GM21515 (cell line): Measurements from ENCODE around the gene BORCS5.
A peak's percentile ranks its signal among the peaks of the same experiment; 100 is the strongest.
"Not testable (repeated sequence)": the region's sequence is repeated elsewhere in the genome, so short reads cannot be mapped to it uniquely, and the experiment has no call there.

Experiments used
- ATAC-seq: cut with Tn5 transposase; IDR thresholded peaks from one replicate; pipeline ENCODE4 v1.9.1; 2021; ENCODE audit not compliant: unreplicated experiment

The BORCS5 gene

DNA sequence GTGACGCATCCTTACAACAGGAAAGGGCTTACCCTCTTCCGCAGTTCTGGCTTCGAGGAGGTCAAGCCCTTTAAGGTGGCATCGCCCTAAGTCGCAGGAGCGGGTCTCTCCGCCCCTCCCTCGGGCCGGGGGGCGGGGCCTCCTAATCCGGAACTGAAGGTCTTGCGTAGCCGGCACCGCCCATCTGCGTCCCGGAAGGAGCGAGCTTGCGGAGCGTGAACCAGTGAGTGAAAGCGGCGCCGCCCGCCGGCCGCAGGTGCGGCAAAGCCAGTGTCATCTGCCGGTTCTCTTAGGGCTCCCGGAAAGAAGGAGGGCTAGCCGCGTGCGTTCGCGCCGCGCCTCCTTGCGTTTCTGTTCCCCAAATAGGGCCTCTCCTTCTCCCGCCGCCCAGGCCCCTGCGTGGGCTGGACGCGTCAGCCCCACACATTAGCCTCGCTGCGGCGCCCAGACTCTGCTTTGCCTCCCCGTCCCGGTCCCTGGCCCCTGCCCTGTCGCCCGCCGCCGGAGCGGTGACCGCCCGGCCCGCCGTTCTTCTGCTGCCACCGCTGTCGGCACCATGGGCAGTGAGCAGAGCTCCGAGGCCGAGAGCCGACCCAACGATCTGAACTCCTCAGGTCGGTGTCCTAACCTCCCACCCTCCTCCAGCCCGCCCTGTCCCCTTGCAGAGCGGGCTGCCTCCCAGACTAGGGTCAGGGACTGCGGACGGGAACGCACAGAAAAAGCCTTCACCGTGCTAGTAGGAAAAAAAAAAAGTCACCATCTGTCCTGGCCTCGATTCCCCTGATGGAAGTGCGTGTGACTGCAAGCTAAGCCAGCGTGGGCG, at the start of gene BORCS5:
Gene BORCS5 (plus strand): TSS at position 183 of the 823 bp plus-strand sequence. CDS start 374 bp downstream, at position 557.
- ATAC-seq: peak; percentile 87

- ATAC-seq: not testable (repeated sequence)
These were observed 46.2 kb upstream of the BORCS5 start for GRCh38 chr12:12310695-12311094.

DNA sequence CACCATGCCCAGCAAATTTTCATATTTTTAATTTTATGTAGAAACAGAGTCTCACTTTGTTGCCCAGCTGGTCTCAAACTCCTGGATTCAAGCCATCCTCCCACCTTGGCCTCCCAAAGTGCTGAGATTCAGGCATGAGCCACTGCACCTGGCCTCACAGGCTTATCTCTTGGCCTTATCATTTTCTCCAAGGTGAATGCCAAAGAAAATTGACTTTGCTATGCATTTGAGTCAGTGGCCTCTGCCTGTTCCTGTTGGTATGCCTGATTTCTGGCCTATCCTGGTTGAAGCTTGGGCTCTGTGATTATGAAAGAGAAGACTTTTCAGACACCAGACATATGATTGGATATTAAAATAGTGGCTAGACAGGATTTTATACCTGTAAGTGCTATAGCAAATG, 41.0 kb upstream of the BORCS5 start:
- no peak for ATAC-seq

DNA sequence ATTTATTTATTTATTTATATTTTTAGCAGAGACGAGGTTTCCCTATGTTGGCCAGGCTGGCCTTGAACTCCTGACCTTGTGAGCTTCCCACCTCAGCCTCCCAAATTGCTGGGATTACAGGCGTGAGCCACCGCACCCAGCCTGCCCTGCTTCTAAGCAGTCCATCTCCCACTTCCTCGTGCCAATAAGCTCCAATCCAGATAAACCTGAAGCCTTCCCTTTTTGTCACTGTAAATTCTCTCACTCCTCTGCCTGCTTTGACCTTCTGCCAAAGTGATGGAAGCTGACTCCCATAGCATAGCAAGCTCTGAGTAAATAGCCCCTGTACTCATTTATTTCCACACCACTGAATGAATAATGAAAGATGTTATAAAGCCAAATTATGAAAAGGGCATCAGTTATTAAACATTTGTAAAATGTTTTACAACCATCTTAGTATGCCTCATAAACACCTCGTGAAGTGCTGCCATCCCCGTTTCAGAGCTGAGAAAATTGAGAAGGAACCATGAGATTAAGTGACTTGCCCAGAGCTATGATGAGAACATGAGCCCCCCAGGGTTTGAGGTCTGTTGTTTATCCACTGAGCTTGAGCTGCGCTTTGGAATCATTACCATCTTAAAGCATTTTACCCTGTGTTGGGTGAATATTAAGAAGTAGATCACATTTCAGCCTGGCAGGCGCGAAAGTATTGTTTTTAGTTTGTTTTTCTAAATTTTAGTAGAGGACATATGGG, 37.3 kb upstream of the BORCS5 start:
- no peak for ATAC-seq

DNA sequence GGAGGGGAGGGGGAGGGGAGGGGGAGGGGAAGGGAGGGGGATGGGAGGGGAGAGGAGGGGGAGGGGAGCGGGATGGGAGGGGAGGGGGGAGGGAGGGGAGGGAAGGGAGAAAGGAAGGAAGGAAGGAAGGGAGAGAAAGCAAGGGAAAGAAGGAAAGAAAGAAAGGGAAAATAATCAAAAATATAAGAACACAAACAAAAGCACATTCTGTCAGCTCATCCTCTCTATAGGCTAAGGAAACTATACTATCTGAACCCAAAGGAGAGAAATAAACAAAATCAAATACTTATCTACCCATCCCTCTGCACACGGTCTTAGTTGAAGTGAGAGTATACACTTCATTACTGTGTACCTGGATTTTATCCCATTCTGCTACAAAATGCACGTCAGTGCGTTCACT, 33.8 kb upstream of the BORCS5 start:
- no peak for ATAC-seq

GRCh38 chr12:12323591-12323990, 33.3 kb upstream of the BORCS5 start:
- no peak for ATAC-seq

GRCh38 chr12:12326262-12326661, 30.6 kb upstream of the BORCS5 start:
- ATAC-seq: no peak

GRCh38 chr12:12327802-12328201, 29.1 kb upstream of the BORCS5 start:
- ATAC-seq: no peak

- ATAC-seq: no peak
These were observed 25.6 kb upstream of the BORCS5 start for GRCh38 chr12:12331244-12331771.

GRCh38 chr12:12331896-12332295, 25.0 kb upstream of the BORCS5 start:
- ATAC-seq: no peak

- no peak for ATAC-seq
These were observed 23.2 kb upstream of the BORCS5 start for GRCh38 chr12:12333407-12334366.

GRCh38 chr12:12334367-12335040, 22.4 kb upstream of the BORCS5 start:
- ATAC-seq: peak; percentile 66

- no peak for ATAC-seq
These were observed 20.8 kb upstream of the BORCS5 start for GRCh38 chr12:12336049-12336411.

DNA sequence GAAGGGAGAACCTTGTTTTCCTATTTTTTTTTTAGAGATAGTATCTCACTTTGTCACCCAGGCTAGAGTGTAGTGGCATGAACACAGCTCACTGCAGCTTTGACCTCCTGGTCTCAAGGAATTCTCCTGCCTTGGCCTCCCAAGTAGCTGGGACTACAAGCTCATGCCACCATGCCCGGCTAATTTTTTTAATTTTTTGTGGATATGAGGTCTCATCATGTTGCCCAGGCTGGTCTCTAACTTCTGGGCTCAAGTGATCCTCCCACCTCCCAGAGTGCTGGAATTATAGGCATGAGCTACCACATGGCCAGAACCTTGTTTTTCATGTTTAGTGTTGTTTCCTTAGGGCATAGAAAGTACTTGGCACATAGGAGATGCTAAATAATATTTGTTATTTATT, 20.4 kb upstream of the BORCS5 start:
- ATAC-seq: no peak

GRCh38 chr12:12338527-12339168, 18.2 kb upstream of the BORCS5 start:
- ATAC-seq: no peak

GRCh38 chr12:12349711-12350665, 6.9 kb upstream of the BORCS5 start, which contains the start of gene MANSC1:
Gene MANSC1, minus strand, starts transcription at chr12:12350242. Its CDS starts 6,928 bp downstream, at chr12:12343314.
- no peak for ATAC-seq

DNA sequence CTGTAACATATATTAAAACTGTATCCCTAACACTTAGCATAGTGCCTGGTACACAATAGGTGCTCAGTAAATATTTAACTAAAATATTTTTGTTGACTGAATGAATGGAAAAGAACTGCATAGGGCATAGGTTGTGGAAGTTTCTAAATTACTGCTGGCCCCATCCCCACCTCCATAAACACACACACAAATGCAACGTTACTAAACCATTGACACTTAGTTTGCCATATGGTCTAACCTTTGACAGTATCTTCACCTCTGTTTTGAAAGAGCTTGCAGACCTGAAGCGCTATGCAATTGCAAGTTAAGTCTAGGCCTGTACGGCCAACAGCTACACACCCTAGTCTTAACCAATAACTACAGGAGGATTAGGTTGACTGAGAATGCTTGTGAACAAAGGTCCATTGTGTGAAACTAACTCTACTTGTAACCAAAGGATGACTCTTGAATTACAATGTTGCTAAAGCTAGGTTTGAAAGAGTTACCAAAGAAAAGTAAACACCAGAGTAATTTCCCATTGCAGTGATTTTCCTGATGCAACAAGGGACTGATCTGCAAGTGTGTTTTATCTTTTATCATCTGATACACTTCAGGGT, 5.9 kb upstream of the BORCS5 start:
- no peak for ATAC-seq

GRCh38 chr12:12351468-12352185, 5.3 kb upstream of the BORCS5 start:
- ATAC-seq: not testable (repeated sequence)
